ENCODE measurements around the gene C17orf113. TPM values are rescaled to one million over a fixed set of nuclear protein-coding genes. Genes with fewer than 3 reads are reported as not detected.

Gene C17orf113
- total and polyA plus RNA-seq, 2 of the 13 experiments (the other 11 are each of a cell fraction or from before 2014, with no cell fraction given) = 0.87 to 1.1 TPM

DNA sequence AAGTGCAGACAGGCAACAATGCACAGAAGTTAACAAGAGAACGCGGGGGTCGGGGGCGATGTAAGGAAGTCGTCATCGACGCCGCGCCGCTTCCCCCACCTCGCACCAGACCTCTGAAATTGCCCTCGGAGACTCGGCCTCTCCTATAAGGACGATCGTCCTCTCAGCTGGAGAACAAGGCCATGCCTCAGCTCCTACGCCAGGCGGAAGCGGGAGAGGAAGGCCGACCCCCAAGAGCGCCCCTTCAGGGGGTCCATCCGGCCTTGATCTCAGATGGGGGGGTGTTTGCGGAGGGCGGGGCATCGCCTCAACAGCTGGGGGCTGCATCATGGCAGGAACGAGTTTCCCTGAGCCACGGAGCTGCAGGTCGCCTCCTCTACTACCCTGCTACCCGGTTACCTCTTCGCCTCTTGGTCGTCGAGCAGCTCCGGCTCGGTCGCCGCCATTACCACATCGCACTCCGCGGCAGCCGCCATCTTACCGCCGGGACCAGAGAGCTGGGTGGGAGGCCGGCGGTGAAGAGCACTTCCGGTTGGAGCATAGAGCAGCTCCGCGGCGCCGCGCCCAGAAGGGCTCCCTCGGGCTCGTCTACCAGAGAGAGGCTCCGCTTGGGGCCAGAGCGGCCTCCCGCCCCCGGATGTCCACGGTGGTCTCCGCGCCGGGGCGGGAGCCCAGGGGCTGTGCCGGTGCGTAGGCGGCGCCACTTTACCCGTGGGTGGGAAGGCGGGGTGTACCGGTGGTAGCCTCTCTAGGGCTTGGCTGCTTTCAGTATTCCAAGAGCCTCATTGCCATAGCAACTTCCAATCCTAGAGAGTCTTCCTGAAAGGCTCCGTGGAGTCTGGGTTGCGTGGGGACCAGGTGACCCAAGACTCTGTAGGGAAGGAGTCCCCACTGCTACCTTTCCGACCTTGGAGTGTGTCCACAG lies 33.2 kb downstream of the C17orf113 start, which contains the start of gene DNAJC7 (continued):
- TF ChIP-seq, protein P1, sequence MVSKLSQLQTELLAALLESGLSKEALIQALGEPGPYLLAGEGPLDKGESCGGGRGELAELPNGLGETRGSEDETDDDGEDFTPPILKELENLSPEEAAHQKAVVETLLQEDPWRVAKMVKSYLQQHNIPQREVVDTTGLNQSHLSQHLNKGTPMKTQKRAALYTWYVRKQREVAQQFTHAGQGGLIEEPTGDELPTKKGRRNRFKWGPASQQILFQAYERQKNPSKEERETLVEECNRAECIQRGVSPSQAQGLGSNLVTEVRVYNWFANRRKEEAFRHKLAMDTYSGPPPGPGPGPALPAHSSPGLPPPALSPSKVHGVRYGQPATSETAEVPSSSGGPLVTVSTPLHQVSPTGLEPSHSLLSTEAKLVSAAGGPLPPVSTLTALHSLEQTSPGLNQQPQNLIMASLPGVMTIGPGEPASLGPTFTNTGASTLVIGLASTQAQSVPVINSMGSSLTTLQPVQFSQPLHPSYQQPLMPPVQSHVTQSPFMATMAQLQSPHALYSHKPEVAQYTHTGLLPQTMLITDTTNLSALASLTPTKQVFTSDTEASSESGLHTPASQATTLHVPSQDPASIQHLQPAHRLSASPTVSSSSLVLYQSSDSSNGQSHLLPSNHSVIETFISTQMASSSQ (IDR thresholded peaks at IDR 0.05; ENCODE audit: low read depth) = no peak
- TF ChIP-seq, protein P1 (CRISPR knock-in tag; IDR thresholded peaks at IDR 0.05; ENCODE audit: borderline replicate concordance) = peak; percentile 75; the same call in 1 of the 2 replicates
- TF ChIP-seq CCAR2 (optimal IDR thresholded peaks at IDR 0.05; ENCODE audit: low read depth, low read length) (no peak), MTF2 (CRISPR knock-in tag; IDR thresholded peaks at IDR 0.05; ENCODE audit: borderline replicate concordance) (no peak), GATA4 (IDR thresholded peaks at IDR 0.05; ENCODE audit: borderline replicate concordance, low read depth) (peak; percentile 44; the same call in 1 of the 2 replicates), NFIC (IDR thresholded peaks at IDR 0.05; ENCODE audit: low read length) (peak; percentile 36; the same call in 1 of the 2 replicates), EEA1 (CRISPR knock-in tag; IDR thresholded peaks at IDR 0.05; ENCODE audit: borderline replicate concordance) (0 out of 2 replicates have a peak, but pooled peaks have one; percentile 72), NFRKB (IDR thresholded peaks at IDR 0.05) (peak; percentile 81), HNRNPL (IDR thresholded peaks at IDR 0.05; ENCODE audit: low read depth, low read length) (0 out of 2 replicates have a peak, but pooled peaks have one; percentile 25), CBX5 (CRISPR knock-in tag; IDR thresholded peaks at IDR 0.05; ENCODE audit: borderline replicate concordance) (peak; percentile 47; the same call in 1 of the 2 replicates)
- TF ChIP-seq, protein P2, sequence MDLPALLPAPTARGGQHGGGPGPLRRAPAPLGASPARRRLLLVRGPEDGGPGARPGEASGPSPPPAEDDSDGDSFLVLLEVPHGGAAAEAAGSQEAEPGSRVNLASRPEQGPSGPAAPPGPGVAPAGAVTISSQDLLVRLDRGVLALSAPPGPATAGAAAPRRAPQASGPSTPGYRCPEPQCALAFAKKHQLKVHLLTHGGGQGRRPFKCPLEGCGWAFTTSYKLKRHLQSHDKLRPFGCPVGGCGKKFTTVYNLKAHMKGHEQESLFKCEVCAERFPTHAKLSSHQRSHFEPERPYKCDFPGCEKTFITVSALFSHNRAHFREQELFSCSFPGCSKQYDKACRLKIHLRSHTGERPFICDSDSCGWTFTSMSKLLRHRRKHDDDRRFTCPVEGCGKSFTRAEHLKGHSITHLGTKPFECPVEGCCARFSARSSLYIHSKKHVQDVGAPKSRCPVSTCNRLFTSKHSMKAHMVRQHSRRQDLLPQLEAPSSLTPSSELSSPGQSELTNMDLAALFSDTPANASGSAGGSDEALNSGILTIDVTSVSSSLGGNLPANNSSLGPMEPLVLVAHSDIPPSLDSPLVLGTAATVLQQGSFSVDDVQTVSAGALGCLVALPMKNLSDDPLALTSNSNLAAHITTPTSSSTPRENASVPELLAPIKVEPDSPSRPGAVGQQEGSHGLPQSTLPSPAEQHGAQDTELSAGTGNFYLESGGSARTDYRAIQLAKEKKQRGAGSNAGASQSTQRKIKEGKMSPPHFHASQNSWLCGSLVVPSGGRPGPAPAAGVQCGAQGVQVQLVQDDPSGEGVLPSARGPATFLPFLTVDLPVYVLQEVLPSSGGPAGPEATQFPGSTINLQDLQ (CRISPR knock-in tag; IDR thresholded peaks at IDR 0.05) = no peak; the same call in 1 of the 2 replicates
- TF ChIP-seq, protein P3, sequence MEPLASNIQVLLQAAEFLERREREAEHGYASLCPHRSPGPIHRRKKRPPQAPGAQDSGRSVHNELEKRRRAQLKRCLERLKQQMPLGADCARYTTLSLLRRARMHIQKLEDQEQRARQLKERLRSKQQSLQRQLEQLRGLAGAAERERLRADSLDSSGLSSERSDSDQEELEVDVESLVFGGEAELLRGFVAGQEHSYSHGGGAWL (CRISPR knock-in tag; IDR thresholded peaks at IDR 0.05) = peak; percentile 83
- TF ChIP-seq, protein P4, sequence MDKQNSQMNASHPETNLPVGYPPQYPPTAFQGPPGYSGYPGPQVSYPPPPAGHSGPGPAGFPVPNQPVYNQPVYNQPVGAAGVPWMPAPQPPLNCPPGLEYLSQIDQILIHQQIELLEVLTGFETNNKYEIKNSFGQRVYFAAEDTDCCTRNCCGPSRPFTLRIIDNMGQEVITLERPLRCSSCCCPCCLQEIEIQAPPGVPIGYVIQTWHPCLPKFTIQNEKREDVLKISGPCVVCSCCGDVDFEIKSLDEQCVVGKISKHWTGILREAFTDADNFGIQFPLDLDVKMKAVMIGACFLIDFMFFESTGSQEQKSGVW (CRISPR knock-in tag; IDR thresholded peaks at IDR 0.05; ENCODE audit: borderline replicate concordance) = no peak
- TF ChIP-seq, protein P5, sequence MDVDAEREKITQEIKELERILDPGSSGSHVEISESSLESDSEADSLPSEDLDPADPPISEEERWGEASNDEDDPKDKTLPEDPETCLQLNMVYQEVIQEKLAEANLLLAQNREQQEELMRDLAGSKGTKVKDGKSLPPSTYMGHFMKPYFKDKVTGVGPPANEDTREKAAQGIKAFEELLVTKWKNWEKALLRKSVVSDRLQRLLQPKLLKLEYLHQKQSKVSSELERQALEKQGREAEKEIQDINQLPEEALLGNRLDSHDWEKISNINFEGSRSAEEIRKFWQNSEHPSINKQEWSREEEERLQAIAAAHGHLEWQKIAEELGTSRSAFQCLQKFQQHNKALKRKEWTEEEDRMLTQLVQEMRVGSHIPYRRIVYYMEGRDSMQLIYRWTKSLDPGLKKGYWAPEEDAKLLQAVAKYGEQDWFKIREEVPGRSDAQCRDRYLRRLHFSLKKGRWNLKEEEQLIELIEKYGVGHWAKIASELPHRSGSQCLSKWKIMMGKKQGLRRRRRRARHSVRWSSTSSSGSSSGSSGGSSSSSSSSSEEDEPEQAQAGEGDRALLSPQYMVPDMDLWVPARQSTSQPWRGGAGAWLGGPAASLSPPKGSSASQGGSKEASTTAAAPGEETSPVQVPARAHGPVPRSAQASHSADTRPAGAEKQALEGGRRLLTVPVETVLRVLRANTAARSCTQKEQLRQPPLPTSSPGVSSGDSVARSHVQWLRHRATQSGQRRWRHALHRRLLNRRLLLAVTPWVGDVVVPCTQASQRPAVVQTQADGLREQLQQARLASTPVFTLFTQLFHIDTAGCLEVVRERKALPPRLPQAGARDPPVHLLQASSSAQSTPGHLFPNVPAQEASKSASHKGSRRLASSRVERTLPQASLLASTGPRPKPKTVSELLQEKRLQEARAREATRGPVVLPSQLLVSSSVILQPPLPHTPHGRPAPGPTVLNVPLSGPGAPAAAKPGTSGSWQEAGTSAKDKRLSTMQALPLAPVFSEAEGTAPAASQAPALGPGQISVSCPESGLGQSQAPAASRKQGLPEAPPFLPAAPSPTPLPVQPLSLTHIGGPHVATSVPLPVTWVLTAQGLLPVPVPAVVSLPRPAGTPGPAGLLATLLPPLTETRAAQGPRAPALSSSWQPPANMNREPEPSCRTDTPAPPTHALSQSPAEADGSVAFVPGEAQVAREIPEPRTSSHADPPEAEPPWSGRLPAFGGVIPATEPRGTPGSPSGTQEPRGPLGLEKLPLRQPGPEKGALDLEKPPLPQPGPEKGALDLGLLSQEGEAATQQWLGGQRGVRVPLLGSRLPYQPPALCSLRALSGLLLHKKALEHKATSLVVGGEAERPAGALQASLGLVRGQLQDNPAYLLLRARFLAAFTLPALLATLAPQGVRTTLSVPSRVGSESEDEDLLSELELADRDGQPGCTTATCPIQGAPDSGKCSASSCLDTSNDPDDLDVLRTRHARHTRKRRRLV (CRISPR knock-in tag; IDR thresholded peaks at IDR 0.05) = peak; percentile 97

Data from HepG2 (cell line).